Measurements from ENCODE around the gene GPA33. TPM values are rescaled to one million over a fixed set of nuclear protein-coding genes. Genes with fewer than 3 reads are reported as not detected.

Gene GPA33
- 0.67 TPM for polyA plus RNA-seq (2013)

GRCh38 chr1:167090314-167090942 lies at the start of gene GPA33:
TSS of gene GPA33 (minus strand) at chr1:167090377. CDS start at chr1:167090287, 90 bp downstream.
- DNase-seq, result peak in 2 of 3 donors; percentile 77 to 80
- Histone ChIP-seq H3K27ac (ENCODE audit: insufficient read depth in 1 of 2, low read depth in 1 of 2, low read length in 2 of 2, poor library complexity in 1 of 2, severe bottlenecking in 2 of 2) (no peak within 1 kb of the TSS), H3K9me3 (ENCODE audit: control extremely low read depth in 1 of 5, control insufficient read depth in 4 of 5, insufficient read depth in 2 of 5, low read depth in 1 of 5, low read length in 4 of 5) (no peaks in the 10 kb centered on the region), H3K36me3 (ENCODE audit: control insufficient read depth in 4 of 4, insufficient read depth in 4 of 4, low read length in 3 of 4) (no peaks in the 10 kb centered on the region), H3K4me1 (ENCODE audit: control extremely low read depth in 1 of 4, control insufficient read depth in 4 of 4, insufficient read depth in 4 of 4, low read length in 3 of 4) (peaks cover 17 to 71% (median 36%) of the 10 kb centered on the region in 4 experiments), H3K27me3 (replicated peaks in 2 of 5; ENCODE audit: control insufficient read depth in 4 of 5, insufficient read depth in 5 of 5, low read length in 4 of 5) (no peaks in the 10 kb centered on the region), H3K4me3 (ENCODE audit: control insufficient read depth in 1 of 7, extremely low read depth in 1 of 7, insufficient read depth in 4 of 7, low read depth in 2 of 7, low read length in 6 of 7) (peak within 1 kb of the TSS in 2 of 7 experiments; percentile 21 to 48)
- no CpG with 5 or more reads among the region's 1 CpG for WGBS (ENCODE audit: insufficient coverage)
- CTCF ChIA-PET, result interaction anchor here (1.1 to 1.7 kb wide), 4 partner anchors 8 to 35 kb away, joined by 3 to 5 read pairs (median 4); no protein-coding TSS in a partner anchor
- POLR2A ChIA-PET, result no interaction called here

- peaks cover 0 to 9% (median 3%) of the 10 kb centered on the region in 4 experiments for H3K4me1 ChIP-seq (ENCODE audit: control extremely low read depth in 1 of 4, control insufficient read depth in 4 of 4, insufficient read depth in 4 of 4, low read length in 3 of 4)
- ChIA-PET POLR2A (no interaction called here), CTCF (interaction anchor here (0.7 to 1.4 kb wide), 4 partner anchors 24 to 394 kb away, joined by 3 to 4 read pairs (median 3); partner anchors contain the start of gene POU2F1)
- no peak for DNase-seq
- no peak overlapping the region for H3K4me3 ChIP-seq (ENCODE audit: control insufficient read depth in 1 of 7, extremely low read depth in 1 of 7, insufficient read depth in 4 of 7, low read depth in 2 of 7, low read length in 6 of 7)
- H3K36me3 ChIP-seq (ENCODE audit: control insufficient read depth in 4 of 4, insufficient read depth in 4 of 4, low read length in 3 of 4), result no peaks in the 10 kb centered on the region
- no CpG with 5 or more reads among the region's 1 CpG for WGBS (ENCODE audit: insufficient coverage)
- peaks cover 0 to 4% (median 0%) of the 10 kb centered on the region in 5 experiments for H3K9me3 ChIP-seq (ENCODE audit: control extremely low read depth in 1 of 5, control insufficient read depth in 4 of 5, insufficient read depth in 2 of 5, low read depth in 1 of 5, low read length in 4 of 5)
- H3K27ac ChIP-seq (ENCODE audit: insufficient read depth in 1 of 2, low read depth in 1 of 2, low read length in 2 of 2, poor library complexity in 1 of 2, severe bottlenecking in 2 of 2), result no peak overlapping the region
- H3K27me3 ChIP-seq (replicated peaks in 2 of 5; ENCODE audit: control insufficient read depth in 4 of 5, insufficient read depth in 5 of 5, low read length in 4 of 5), result no peaks in the 10 kb centered on the region
Observed at GRCh38 chr1:167138703-167139102, 48.5 kb upstream of the GPA33 start.

GRCh38 chr1:167137793-167138510 lies 47.8 kb upstream of the GPA33 start:
- WGBS (ENCODE audit: insufficient coverage), result 100% methylated on average over 3 of the region's 3 CpGs

GRCh38 chr1:167137332-167137781 lies 47.2 kb upstream of the GPA33 start:
- H3K4me3 ChIP-seq (ENCODE audit: control insufficient read depth in 1 of 7, extremely low read depth in 1 of 7, insufficient read depth in 4 of 7, low read depth in 2 of 7, low read length in 6 of 7), result no peak overlapping the region
- peaks cover under 1 to 15% (median 10%) of the 10 kb centered on the region in 4 experiments for H3K4me1 ChIP-seq (ENCODE audit: control extremely low read depth in 1 of 4, control insufficient read depth in 4 of 4, insufficient read depth in 4 of 4, low read length in 3 of 4)
- ChIA-PET POLR2A (no interaction called here), CTCF (interaction anchor here (0.8 to 0.9 kb wide), 2 partner anchors 9 to 12 kb away, joined by 3 to 5 read pairs; no protein-coding TSS in a partner anchor)
- 100% methylated on average over 5 of the region's 6 CpGs for WGBS (ENCODE audit: insufficient coverage)
- H3K27me3 ChIP-seq (replicated peaks in 2 of 5; ENCODE audit: control insufficient read depth in 4 of 5, insufficient read depth in 5 of 5, low read length in 4 of 5), result no peaks in the 10 kb centered on the region
- no peaks in the 10 kb centered on the region for H3K36me3 ChIP-seq (ENCODE audit: control insufficient read depth in 4 of 4, insufficient read depth in 4 of 4, low read length in 3 of 4)
- no peak overlapping the region for H3K27ac ChIP-seq (ENCODE audit: insufficient read depth in 1 of 2, low read depth in 1 of 2, low read length in 2 of 2, poor library complexity in 1 of 2, severe bottlenecking in 2 of 2)
- H3K9me3 ChIP-seq (ENCODE audit: control extremely low read depth in 1 of 5, control insufficient read depth in 4 of 5, insufficient read depth in 2 of 5, low read depth in 1 of 5, low read length in 4 of 5), result peaks cover 0 to 4% (median 0%) of the 10 kb centered on the region in 5 experiments
- no peak for DNase-seq

More at GRCh38 chr1:167137793-167138510, 47.8 kb upstream of the GPA33 start:
- H3K4me1 ChIP-seq (ENCODE audit: control extremely low read depth in 1 of 4, control insufficient read depth in 4 of 4, insufficient read depth in 4 of 4, low read length in 3 of 4), result peaks cover 0 to 9% (median 4%) of the 10 kb centered on the region in 4 experiments
- DNase-seq, result no peak
- H3K27me3 ChIP-seq (replicated peaks in 2 of 5; ENCODE audit: control insufficient read depth in 4 of 5, insufficient read depth in 5 of 5, low read length in 4 of 5), result no peaks in the 10 kb centered on the region
- CTCF ChIA-PET, result interaction anchor here (0.8 to 1.4 kb wide), 4 partner anchors 10 to 395 kb away, joined by 3 to 5 read pairs (median 4); no protein-coding TSS in a partner anchor
- no peak overlapping the region for H3K4me3 ChIP-seq (ENCODE audit: control insufficient read depth in 1 of 7, extremely low read depth in 1 of 7, insufficient read depth in 4 of 7, low read depth in 2 of 7, low read length in 6 of 7)
- H3K36me3 ChIP-seq (ENCODE audit: control insufficient read depth in 4 of 4, insufficient read depth in 4 of 4, low read length in 3 of 4), result no peaks in the 10 kb centered on the region
- H3K9me3 ChIP-seq (ENCODE audit: control extremely low read depth in 1 of 5, control insufficient read depth in 4 of 5, insufficient read depth in 2 of 5, low read depth in 1 of 5, low read length in 4 of 5), result peaks cover 0 to 4% (median 0%) of the 10 kb centered on the region in 5 experiments
- POLR2A ChIA-PET, result no interaction called here
- H3K27ac ChIP-seq (ENCODE audit: insufficient read depth in 1 of 2, low read depth in 1 of 2, low read length in 2 of 2, poor library complexity in 1 of 2, severe bottlenecking in 2 of 2), result no peak overlapping the region

GRCh38 chr1:167136806-167137205 lies 46.6 kb upstream of the GPA33 start:
- H3K27me3 ChIP-seq (replicated peaks in 2 of 5; ENCODE audit: control insufficient read depth in 4 of 5, insufficient read depth in 5 of 5, low read length in 4 of 5), result no peaks in the 10 kb centered on the region
- WGBS (ENCODE audit: insufficient coverage), result 100% methylated on average over 1 of the region's 2 CpGs
- POLR2A ChIA-PET, result no interaction called here
- H3K27ac ChIP-seq (ENCODE audit: insufficient read depth in 1 of 2, low read depth in 1 of 2, low read length in 2 of 2, poor library complexity in 1 of 2, severe bottlenecking in 2 of 2), result no peak overlapping the region
- DNase-seq, result no peak
- H3K4me3 ChIP-seq (ENCODE audit: control insufficient read depth in 1 of 7, extremely low read depth in 1 of 7, insufficient read depth in 4 of 7, low read depth in 2 of 7, low read length in 6 of 7), result no peak overlapping the region
- H3K9me3 ChIP-seq (ENCODE audit: control extremely low read depth in 1 of 5, control insufficient read depth in 4 of 5, insufficient read depth in 2 of 5, low read depth in 1 of 5, low read length in 4 of 5), result peaks cover 0 to 2% (median 0%) of the 10 kb centered on the region in 5 experiments
- peaks cover 6 to 20% (median 15%) of the 10 kb centered on the region in 4 experiments for H3K4me1 ChIP-seq (ENCODE audit: control extremely low read depth in 1 of 4, control insufficient read depth in 4 of 4, insufficient read depth in 4 of 4, low read length in 3 of 4)
- no peaks in the 10 kb centered on the region for H3K36me3 ChIP-seq (ENCODE audit: control insufficient read depth in 4 of 4, insufficient read depth in 4 of 4, low read length in 3 of 4)
- CTCF ChIA-PET, result interaction anchor here (0.8 to 1.1 kb wide), 3 partner anchors 9 to 70 kb away, joined by 3 to 5 read pairs (median 3); no protein-coding TSS in a partner anchor

- ChIA-PET CTCF (interaction anchor here (1.0 to 2.1 kb wide), 5 partner anchors 10 to 398 kb away, joined by 3 to 8 read pairs (median 4); no protein-coding TSS in a partner anchor), POLR2A (no interaction called here)
- Histone ChIP-seq H3K9me3 (ENCODE audit: control extremely low read depth in 1 of 5, control insufficient read depth in 4 of 5, insufficient read depth in 2 of 5, low read depth in 1 of 5, low read length in 4 of 5) (peaks cover 0 to 2% (median 0%) of the 10 kb centered on the region in 5 experiments), H3K27me3 (replicated peaks in 2 of 5; ENCODE audit: control insufficient read depth in 4 of 5, insufficient read depth in 5 of 5, low read length in 4 of 5) (no peaks in the 10 kb centered on the region), H3K36me3 (ENCODE audit: control insufficient read depth in 4 of 4, insufficient read depth in 4 of 4, low read length in 3 of 4) (no peaks in the 10 kb centered on the region), H3K4me1 (ENCODE audit: control extremely low read depth in 1 of 4, control insufficient read depth in 4 of 4, insufficient read depth in 4 of 4, low read length in 3 of 4) (peaks cover 12 to 26% (median 21%) of the 10 kb centered on the region in 4 experiments), H3K4me3 (ENCODE audit: control insufficient read depth in 1 of 7, extremely low read depth in 1 of 7, insufficient read depth in 4 of 7, low read depth in 2 of 7, low read length in 6 of 7) (no peak overlapping the region), H3K27ac (ENCODE audit: insufficient read depth in 1 of 2, low read depth in 1 of 2, low read length in 2 of 2, poor library complexity in 1 of 2, severe bottlenecking in 2 of 2) (no peak overlapping the region)
- 83% methylated on average over 2 of the region's 2 CpGs for WGBS (ENCODE audit: insufficient coverage)
- no peak for DNase-seq
Observed at GRCh38 chr1:167136191-167136614, 46.0 kb upstream of the GPA33 start.

All from common myeloid progenitor, CD34-positive (primary cell).